ENCODE measurements around the gene AFG1L.

- no peak for TF ChIP-seq POLR2AphosphoS5 (IDR thresholded peaks at IDR 0.05; ENCODE audit: borderline replicate concordance, low read depth, low read length)
- no peak for TF ChIP-seq EZH2 (IDR thresholded peaks at IDR 0.05)
Measured at GRCh38 chr6:108363113-108363512, 68.3 kb downstream of the AFG1L start.
